GM04503 (cell line): ENCODE results near the gene KREMEN2.

Source experiments
- DNase-seq: peaks from one replicate; pipeline ENCODE4 v3.0.0-alpha.2; 2012; ENCODE audit warnings: low read depth

The KREMEN2 gene

DNA sequence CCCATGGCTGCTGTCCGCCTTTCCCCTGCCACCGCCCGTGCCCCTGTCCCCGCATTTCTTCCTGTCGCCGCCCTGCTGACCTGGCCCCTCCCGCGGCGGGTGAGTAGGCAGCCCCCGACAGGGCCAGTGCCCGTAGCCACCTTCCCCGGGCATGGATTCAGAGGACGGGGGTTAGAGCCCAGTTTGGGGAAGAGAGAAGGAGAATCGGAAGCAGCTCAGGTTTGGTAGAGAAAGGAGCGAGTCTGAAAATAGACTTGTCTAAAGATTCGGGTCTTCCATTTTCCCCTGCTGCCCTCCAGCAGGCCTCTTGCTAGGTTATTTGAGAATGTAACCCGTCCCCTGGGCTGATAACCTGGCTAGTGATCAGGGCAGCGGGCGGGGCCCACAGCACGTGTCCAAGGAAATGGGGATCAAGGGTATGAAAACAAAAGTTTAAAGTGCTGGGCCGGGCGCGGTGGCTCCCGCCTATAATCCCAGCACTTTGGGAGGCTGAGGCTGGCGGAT, 40.8 kb downstream of the KREMEN2 start:
- DNase-seq = no peak

DNA sequence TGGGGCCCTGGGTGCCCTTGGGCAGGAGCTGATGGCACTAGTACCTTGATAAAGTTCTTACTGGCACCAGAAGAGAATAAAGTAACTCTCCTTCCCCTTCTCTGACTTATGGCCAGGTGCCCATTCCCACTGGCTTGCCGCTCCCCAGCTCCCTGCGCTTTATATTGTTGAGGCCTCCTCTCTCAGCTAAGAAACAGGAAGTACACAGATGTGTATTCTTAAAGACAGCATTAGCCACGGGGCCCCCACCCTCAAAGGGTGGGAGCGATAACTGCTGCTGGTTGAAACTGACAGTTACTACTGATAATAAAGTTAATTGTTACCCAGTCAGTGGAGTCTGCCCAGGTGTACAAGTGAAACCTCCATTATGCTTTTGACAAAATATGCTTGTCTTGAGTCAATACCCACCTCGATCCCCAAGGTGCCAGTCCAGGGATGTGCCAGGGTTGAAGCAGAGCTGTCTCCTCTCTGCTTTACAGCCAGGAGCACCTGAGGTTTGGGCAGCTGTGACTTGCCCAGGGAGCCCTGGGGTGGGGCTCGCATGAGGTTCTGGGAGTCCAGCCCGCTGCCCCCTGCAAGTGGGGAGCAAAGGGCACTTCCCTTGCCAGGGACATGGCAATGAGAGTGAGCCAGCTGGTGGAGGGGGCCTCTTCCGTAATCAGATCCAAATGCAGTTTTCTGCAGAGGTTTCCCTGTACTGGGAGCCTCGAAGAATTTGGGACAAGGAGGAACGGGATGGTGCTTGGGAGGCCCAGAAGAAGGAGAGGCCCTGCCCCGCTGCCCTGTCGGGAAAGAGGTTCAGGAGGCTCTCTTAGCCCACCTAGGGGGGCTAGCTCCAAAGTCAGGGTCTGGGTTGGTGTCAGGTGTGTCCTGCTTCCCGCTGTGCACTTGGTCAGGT, 43.2 kb downstream of the KREMEN2 start:
- no peak for DNase-seq

DNA sequence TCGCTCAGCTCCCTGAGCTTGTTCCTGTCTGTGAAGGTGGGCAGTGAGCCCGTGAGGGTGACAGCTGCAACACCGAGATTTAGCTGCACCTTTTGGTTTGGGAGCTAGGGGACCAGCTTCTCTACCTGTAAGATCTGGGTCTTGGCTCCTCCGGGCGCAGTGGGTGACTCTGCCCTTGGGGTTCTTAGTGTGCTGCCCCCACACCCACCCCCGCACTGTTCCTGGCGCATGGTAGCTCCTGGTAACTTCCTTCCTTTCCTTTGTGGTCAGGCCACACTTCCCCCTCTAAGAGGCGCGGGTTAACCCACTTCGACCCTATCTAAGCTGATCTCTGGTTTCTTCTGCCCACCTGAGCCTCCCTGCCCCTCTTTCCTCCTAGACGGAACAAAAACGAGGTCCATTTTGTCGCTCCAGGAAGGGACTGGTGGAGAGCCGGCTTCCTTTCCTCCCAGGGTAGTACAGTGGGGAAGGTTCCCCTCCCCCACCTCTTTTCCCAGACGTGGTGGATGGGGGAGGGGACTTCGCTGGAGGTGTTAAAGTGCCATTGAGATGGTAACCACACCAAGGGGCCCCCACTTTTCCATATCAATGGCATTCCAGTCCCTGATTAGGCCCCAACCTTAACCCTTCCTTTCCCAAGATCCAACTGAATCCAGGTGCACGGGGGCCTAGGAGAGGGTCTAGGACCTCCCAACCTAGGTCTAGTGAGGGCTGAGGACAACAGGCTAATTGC, 44.0 kb downstream of the KREMEN2 start:
- no peak for DNase-seq

DNA sequence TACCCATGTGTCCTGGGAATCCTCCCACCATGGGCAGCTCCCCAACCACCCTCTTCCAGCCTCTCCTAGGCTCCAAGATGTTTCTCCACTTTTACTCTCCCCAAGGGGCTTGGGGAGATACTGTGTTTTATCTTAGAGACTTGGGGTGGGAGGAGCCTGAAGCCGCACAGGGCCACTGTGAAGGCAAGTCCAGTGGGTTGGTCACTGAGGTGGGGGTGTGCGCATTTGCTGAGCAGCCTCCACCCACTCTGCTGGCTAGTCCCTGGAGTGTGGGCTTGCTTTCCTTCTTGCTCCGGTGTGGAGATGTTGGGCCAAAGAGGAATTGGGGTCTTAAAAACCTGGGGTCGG, 44.6 kb downstream of the KREMEN2 start:
- DNase-seq = no peak

DNA sequence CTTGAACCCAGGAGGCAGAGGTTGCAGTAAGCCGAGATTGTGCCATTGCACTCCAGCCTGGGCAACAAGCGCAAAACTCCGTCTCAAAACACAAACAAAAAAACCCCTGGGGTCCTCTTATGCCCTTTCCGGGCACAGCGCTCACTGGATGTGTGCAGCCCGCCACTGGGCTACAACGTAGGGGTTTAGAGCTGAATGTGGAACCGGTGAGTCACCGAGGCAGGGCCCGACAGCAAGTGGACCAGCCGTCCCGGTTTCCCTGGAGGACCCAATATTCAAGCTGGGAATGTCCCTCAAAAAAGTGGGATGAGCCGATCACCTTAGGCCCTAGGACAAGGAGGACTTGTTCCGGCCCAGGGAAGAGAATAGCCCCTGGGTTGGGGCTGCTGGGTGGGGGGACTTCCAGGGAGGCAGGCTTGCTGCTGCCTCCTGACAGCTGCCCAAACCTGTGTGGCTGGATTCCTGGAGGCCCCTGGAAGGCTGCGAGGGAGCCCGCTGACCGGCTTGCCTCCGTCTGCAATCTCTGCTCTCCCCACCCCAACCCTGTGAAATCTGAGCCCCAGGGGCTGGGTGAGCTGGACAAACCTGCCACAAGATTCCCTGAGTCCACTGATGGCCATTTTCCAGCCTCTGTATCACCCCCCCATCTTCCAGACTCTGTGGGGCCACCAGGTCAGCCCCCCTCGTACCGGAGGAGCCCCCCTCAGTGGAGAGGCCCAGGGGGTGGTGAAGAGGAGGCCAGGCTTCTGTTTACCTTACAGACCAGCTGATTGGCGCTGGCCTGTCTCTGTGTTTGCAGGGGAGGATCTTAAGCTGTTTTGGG, 45.7 kb downstream of the KREMEN2 start:
- no peak for DNase-seq

DNA sequence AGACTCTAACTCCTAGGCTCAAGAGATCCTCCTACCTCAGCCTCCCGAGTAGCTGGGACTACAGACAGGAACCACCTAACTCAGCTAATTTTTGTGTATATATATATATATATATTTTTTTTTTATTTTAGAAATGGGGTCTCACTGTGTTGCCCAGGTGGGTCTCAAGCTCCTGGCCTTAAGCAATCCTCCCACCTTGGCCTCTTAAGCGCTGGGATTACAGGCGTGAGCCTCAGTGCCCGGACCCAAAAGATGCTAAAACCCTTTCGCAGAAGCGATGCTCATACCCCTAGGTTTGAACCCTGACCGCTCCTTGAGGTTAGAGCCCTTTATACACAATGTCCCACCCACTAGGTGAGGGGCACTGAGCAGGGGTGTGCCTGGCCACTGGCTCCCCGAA, 46.4 kb downstream of the KREMEN2 start:
- no peak for DNase-seq

DNA sequence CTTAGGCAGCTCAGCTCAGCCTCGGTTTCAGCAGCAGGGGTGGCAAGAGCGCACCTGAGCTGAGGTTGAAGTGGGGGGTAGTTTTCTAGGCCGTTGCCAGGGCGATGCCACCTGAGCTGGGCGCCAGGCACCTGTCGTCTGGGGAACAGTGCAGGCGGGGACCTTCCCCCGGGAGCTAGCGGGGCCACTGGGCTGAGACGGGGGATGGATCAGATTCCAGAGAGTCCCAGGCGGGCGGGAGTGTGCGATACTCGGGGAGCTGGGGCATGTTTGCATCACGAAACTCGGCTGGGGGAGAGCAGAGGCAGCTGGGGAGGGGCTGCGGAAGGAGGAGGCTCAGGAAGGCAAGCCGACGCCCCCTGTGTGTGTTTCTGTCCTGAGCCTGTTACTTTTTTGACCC, 48.2 kb downstream of the KREMEN2 start:
- no peak for DNase-seq

DNA sequence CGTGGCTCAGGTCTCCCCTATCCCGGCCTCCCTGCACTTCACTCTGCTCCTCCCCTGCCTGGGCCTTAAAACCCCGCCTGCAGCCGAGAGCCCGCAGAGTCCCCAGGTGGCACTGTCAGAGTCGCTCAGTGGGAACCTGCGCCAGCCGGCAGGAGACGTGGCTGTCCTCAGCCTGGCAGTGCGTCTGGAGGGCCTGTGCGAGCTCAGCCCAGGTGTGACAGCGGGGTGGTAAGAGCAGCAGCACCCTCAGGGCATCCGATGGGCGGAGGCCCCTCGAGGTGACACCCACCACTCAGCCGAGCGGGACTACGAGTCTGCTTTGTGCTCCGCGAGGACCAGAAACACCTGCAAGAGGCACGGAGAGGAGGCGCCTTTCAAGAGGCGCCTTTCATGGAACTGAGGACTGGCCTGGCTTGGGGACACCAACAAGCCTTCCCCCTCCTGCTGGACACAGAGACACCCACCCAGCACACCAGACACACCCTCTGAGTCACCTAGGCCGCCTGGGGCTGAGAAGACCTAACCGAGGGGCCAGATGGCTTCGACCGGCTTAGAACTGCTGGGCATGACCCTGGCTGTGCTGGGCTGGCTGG, 48.8 kb downstream of the KREMEN2 start, which contains the start of gene CLDN9:
Gene CLDN9, plus strand, starts transcription at position 96 of the 593 bp plus-strand sequence. Its CDS starts 440 bp downstream, at position 536.
- DNase-seq = no peak

DNA sequence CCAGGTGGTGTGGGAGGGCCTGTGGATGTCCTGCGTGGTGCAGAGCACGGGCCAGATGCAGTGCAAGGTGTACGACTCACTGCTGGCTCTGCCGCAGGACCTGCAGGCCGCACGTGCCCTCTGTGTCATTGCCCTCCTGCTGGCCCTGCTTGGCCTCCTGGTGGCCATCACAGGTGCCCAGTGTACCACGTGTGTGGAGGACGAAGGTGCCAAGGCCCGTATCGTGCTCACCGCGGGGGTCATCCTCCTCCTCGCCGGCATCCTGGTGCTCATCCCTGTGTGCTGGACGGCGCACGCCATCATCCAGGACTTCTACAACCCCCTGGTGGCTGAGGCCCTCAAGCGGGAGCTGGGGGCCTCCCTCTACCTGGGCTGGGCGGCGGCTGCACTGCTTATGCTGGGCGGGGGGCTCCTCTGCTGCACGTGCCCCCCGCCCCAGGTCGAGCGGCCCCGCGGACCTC, 49.4 kb downstream of the KREMEN2 start:
- no peak for DNase-seq

DNA sequence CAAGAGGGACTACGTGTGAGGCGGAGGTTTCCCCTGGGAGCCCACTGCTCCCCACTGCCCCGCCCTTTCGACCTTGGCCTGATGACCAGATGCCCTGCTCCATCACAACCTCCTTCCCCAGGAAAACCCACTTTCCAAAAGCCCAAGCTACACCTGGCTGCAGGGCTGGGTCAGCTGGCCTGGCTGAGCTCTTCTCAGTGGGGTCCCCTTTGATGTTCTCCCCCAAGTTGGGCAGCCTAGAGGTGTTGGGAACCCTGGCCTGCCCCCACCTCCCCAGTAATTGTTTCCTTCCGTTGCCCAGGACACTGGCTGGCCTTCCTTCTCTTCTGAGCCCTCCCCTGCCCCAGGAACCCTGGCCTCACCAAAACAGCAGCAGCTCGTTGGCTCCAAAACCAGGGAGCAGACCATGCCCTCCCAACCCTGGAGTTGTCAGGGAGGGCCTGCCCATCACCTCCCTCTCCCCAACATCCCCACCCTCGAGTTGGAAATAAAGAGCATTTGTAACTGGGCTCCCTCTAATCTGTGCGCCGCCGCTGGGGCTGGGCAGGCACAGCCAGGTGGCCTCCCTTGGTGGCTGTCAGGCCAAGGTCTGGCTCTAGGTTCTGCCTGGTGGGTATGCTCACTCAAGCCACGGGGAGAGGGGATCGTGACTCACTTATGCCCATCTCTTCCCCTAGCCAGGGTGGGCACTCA, 50.1 kb downstream of the KREMEN2 start:
- DNase-seq = no peak

DNA sequence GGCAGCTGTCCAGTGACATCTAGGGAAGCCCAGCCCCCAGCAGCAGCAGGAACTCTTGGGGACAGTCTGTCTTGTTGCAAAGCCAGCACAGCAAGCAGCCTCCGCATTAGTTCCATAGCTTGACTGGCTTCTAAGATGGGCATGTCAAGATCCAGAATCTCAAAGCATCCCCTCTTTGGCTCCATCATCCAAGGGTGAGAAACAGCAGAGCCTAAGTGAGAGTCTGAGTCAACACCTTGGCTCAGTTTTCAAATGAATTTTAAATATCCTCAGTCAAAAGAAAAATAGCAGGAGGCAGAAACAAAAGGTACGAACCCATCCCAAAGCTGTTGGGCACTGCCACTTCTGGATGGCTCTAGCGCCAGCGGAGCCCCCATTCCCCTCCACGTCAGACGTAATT, 50.9 kb downstream of the KREMEN2 start:
- no peak for DNase-seq

DNA sequence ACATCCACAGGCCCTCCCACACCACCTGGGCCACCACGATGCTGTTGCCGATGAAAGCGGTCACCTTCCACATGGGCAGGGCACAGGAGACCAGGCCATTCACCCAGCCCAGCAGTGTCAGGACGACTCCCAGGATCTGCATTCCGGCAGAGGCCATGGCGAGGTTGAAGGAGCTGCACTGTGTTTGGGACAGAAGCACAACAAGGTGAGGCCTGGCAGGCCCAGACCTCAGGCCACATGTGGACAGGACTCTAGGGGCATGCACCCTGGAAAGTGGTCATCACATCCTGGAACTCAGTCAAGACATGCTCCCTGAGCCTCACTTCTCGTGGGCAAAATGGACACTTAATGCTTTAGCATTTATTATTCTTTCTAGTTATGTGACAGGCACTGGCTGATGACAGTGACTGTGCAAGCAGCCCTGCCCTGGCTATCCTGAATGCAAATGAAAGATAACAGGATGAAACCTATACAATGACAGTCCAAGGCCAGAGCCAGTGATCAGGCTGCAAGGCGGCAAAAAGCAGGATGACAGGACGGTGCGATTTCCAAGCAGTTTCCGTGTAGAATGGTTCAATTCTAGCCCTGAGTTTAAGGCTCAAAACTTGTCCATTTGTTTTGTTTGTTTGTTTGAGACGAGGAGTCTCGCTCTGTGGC, 51.9 kb downstream of the KREMEN2 start:
- no peak for DNase-seq

DNA sequence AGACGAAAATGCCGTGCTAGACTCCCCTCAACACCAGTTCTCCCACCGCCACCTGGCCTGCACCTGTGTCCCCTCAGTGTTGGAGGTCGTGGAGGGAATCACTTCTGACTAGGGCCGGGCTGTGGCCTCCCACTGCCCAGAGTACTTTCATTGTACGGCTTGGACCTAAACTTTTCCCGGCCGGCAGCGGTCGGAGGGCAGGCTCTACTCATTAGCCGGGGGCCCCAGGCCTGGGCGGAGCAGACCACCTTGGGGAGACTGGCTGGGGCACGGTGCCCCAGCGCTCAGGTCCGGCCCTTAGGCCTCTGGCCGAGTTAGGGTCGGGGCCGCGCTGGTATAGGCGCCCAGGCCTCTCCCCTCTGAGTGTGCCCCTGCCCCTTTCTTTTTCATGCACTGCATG, 53.3 kb downstream of the KREMEN2 start:
- DNase-seq = no peak
